PC-9 (cell line): ENCODE measurements around the gene ELK4. TPM values are rescaled to one million over a fixed set of nuclear protein-coding genes. Genes with fewer than 3 reads are reported as not detected.
A peak's percentile ranks its signal among the peaks of the same experiment; 100 is the strongest.

ENCODE experiments used
- BruUV-seq: library from RNA; stranded (reverse); fragments of 400-500 nt; replicated peaks from 2 replicates; lab custom pipeline; 2021; lab: Mats Ljungman, UMichigan
- CTCF ChIA-PET: fragments of 300-600 bp; sonication (Branson Sonifier 250); formaldehyde crosslinking; loops from one replicate; lab custom pipeline; 2022; ENCODE audit warnings: antibody characterized with exemption; lab: Charles Lee
- POLR2A ChIA-PET: fragments of 300-600 bp; sonication (Branson Sonifier 250); formaldehyde crosslinking; loops from one replicate; lab custom pipeline; 2022; ENCODE audit warnings: antibody characterized with exemption; ENCODE audit not compliant: unreplicated experiment; lab: Charles Lee
- DNase-seq, 2 experiments: peaks; one replicate each; pipeline versions ENCODE4 v3.0.0 to v3.0.0-alpha.2; 2015 to 2022; ENCODE audit warnings: mixed read lengths in 1 of 2
- H2AFZ ChIP-seq: fragments of 200-600 bp; sonication (generic); 2 replicates; pipeline ENCODE4 v1.8.1; 2017; ENCODE audit warnings: antibody characterized with exemption
- H3F3A ChIP-seq: fragments of 200-600 bp; sonication (generic); 2 replicates; pipeline ENCODE4 v1.8.1; 2017; ENCODE audit warnings: antibody characterized with exemption, mild to moderate bottlenecking, low read depth; ENCODE audit not compliant: insufficient read depth
- H3K27ac ChIP-seq: fragments of 200-600 bp; sonication (generic); 2 replicates; pipeline ENCODE4 v1.6.1; 2016; ENCODE audit warnings: mixed run types
- H3K27me3 ChIP-seq: fragments of 200-600 bp; sonication (generic); 2 replicates; pipeline ENCODE4 v1.6.1; 2016; ENCODE audit warnings: low read depth, mixed run types; ENCODE audit not compliant: insufficient read depth
- H3K36me3 ChIP-seq: fragments of 200-600 bp; sonication (generic); 2 replicates; pipeline ENCODE4 v1.6.1; 2016; ENCODE audit warnings: low read depth, mixed run types
- H3K4me1 ChIP-seq: fragments of 200-600 bp; sonication (generic); replicated peaks from 2 replicates; pipeline ENCODE4 v1.6.1; 2016; ENCODE audit warnings: mixed run types; ENCODE audit not compliant: insufficient read depth
- H3K4me2 ChIP-seq: fragments of 200-600 bp; sonication (generic); 2 replicates; pipeline ENCODE4 v1.6.1; 2017; ENCODE audit warnings: mixed run types
- H3K4me3 ChIP-seq: fragments of 200-600 bp; sonication (generic); 2 replicates; pipeline ENCODE4 v1.6.1; 2016; ENCODE audit warnings: mixed run types
- H3K79me2 ChIP-seq: fragments of 200-600 bp; sonication (generic); 2 replicates; pipeline ENCODE4 v1.6.1; 2017; ENCODE audit warnings: low read depth, mixed run types
- H3K9me2 ChIP-seq: fragments of 200-600 bp; sonication (generic); 2 replicates; pipeline ENCODE4 v1.8.1; 2017; ENCODE audit warnings: mild to moderate bottlenecking; ENCODE audit not compliant: insufficient read depth
- H3K9me3 ChIP-seq: fragments of 200-600 bp; sonication (generic); 2 replicates; pipeline ENCODE4 v1.8.1; 2016; ENCODE audit warnings: low read depth; ENCODE audit not compliant: insufficient read depth
- H4K20me1 ChIP-seq: fragments of 200-600 bp; sonication (generic); 2 replicates; pipeline ENCODE4 v1.8.1; 2017; ENCODE audit not compliant: insufficient read depth
- CTCF ChIP-seq: fragments of 200-600 bp; sonication (generic); conservative IDR thresholded peaks from 2 replicates; pipeline ENCODE4 v1.6.1; 2017; ENCODE audit warnings: mixed run types, antibody characterized with exemption, mild to moderate bottlenecking, moderate library complexity
- EZH2 ChIP-seq: fragments of 200-600 bp; sonication (generic); IDR thresholded peaks from 2 replicates; pipeline ENCODE4 v1.8.0; 2017; ENCODE audit warnings: antibody characterized with exemption, low read depth
- intact Hi-C: fragments of 100-400 bp; cut with micrococcal nuclease; formaldehyde crosslinking; loops from one replicate; pipeline ENCODE4 v1.10.0; 2022; ENCODE audit not compliant: unreplicated experiment
- total RNA-seq: library from RNA; stranded (reverse); gene quantifications from 2 replicates; pipeline ENCODE4 v1.2.3, GENCODE V29; 2021

The ELK4 gene
- total RNA-seq, 1 experiment from 2014 or later = 48.1 TPM

GRCh38 chr1:205633421-205633976, 1.7 kb upstream of the ELK4 start:
- POLR2A ChIA-PET = interaction anchor here (0.7 kb wide), 1 partner anchor 196 kb away, joined by 3 read pairs; no protein-coding TSS in a partner anchor
- Histone ChIP-seq H3F3A (peaks cover 43% of the 10 kb centered on the region), H3K4me3 (no peak overlapping the region), H3K27ac (no peak overlapping the region), H3K9me2 (no peaks in the 10 kb centered on the region), H3K4me2 (no peak overlapping the region), H3K36me3 (no peaks in the 10 kb centered on the region), H2AFZ (no peak overlapping the region), H4K20me1 (peaks cover 10% of the 10 kb centered on the region; the same call in 1 of the 2 replicates), H3K27me3 (no peaks in the 10 kb centered on the region), H3K79me2 (peaks cover 24% of the 10 kb centered on the region), H3K4me1 (peaks cover 22% of the 10 kb centered on the region), H3K9me3 (no peaks in the 10 kb centered on the region)
- intact Hi-C loops = no loop called here
- no peak for DNase-seq
- CTCF ChIA-PET = no interaction called here
- no peak for TF ChIP-seq CTCF
- TF ChIP-seq EZH2 = no peak
- BruUV-seq = no TSS peak

DNA sequence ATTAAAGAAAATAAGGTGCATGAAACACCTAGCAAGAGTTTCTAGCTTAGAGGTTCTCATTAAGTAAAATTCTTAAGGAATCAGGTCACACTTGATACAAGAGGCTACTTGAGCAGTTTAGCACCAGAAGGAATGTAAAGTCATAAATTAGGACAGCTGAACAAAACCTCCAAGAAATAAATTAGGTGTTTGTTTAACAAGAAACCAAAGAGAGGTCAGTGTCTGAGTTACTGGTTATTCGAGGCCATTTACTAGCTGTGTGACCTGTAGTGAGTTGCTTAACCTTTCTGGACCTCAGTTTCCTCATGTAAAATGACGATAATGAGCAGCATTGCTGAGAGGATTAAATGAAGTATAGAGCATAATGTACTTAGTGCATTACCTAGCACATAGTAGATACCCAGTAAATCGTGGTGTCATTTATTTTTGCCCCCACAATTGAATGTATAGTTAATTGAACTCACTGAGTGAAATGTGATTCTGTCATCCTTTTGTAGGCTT, 908 bp upstream of the ELK4 start:
- TF ChIP-seq CTCF (no peak), EZH2 (no peak)
- Histone ChIP-seq H3K9me3 (no peaks in the 10 kb centered on the region), H4K20me1 (peaks cover 16% of the 10 kb centered on the region), H3K4me3 (peak overlapping the region; percentile 77), H3K79me2 (peaks cover 32% of the 10 kb centered on the region), H2AFZ (peak overlapping the region; percentile 81; the same call in 1 of the 2 replicates), H3K36me3 (no peaks in the 10 kb centered on the region), H3K27me3 (no peaks in the 10 kb centered on the region), H3K4me2 (peak overlapping the region; percentile 89), H3F3A (peaks cover 50% of the 10 kb centered on the region), H3K9me2 (no peaks in the 10 kb centered on the region), H3K4me1 (peaks cover 22% of the 10 kb centered on the region), H3K27ac (peak overlapping the region; percentile 65)
- ChIA-PET POLR2A (interaction anchor here (0.6 to 1.0 kb wide), 8 partner anchors 16 to 195 kb away, joined by 3 to 11 read pairs (median 4); partner anchors contain the start of gene CDK18), CTCF (interaction anchor here (0.6 to 1.1 kb wide), 6 partner anchors 23 to 245 kb away, joined by 3 to 14 read pairs (median 3); no protein-coding TSS in a partner anchor)
- intact Hi-C loops = loop anchor here (1.0 kb wide), 1 partner anchor 40 kb away; no protein-coding TSS in a partner anchor
- no TSS peak for BruUV-seq
- peak in 1 of 2 experiments; percentile 64 for DNase-seq

DNA sequence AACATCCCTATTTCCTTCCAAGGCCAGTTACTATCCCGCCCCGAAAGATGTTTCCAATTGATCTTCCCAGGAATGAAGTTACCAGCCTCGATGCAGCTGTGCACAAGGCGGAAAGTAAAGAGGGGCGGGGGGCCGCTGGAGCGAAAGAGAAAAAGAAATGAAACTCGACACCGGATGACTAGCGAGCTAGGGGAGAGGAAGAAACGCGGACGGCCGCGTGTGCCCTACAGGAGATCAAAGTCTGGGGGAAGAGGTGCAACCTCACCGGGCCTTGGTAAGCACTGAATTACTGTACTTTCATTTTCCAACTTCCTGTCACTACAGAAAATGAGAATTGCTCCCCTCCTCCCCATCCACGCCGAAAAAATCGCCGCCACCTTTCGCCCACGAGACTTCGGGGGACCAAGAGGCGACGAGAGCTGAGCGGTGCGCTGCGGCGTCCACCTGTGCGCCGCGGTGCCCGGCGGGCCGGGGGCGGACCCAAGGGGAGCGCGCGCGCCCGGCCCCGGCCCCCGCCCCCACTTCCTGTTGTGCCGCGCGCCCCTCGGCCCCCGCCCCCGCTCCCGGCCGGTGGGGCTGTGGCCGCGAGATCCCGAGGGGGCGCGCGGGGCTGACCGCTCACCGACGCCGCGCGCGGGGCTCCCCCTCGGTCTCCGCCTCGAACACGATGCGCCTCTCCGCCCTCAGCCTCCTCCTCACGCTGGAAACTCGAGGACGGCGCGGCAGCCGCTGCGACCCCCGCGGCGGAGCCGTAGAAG, 622 bp downstream of the ELK4 start:
- Histone ChIP-seq H3K36me3 (peaks cover 5% of the 10 kb centered on the region; the same call in 1 of the 2 replicates), H3K27ac (peak overlapping the region; percentile 84), H3K4me2 (peak overlapping the region; percentile 93), H4K20me1 (peaks cover 22% of the 10 kb centered on the region), H3K27me3 (no peaks in the 10 kb centered on the region), H3K79me2 (peaks cover 47% of the 10 kb centered on the region), H3K9me3 (no peaks in the 10 kb centered on the region), H3F3A (peaks cover 41% of the 10 kb centered on the region), H3K4me3 (peak overlapping the region; percentile 92), H2AFZ (peak overlapping the region; percentile 77), H3K9me2 (no peaks in the 10 kb centered on the region), H3K4me1 (peaks cover 22% of the 10 kb centered on the region)
- intact Hi-C loops = no loop called here
- DNase-seq = peak; percentile 73 to 81
- TSS peak; percentile 60 for BruUV-seq
- ChIA-PET POLR2A (interaction anchor here (0.6 to 0.8 kb wide), 5 partner anchors 59 to 141 kb away, joined by 3 to 9 read pairs (median 6); no protein-coding TSS in a partner anchor), CTCF (interaction anchor here (0.6 kb wide), 2 partner anchors 95 to 144 kb away, joined by 4 read pairs; partner anchors contain the start of gene RAB29)
- TF ChIP-seq EZH2 = no peak
- no peak for TF ChIP-seq CTCF
